ENCODE data around the gene TOB2.
"Not testable (repeated sequence)": the region's sequence is repeated elsewhere in the genome, so short reads cannot be mapped to it uniquely, and the experiment has no call there.

Gene TOB2

GRCh38 chr22:41425660-41426365, 20.8 kb downstream of the TOB2 start:
- peak; percentile 61 for DNase-seq

- DNase-seq = no peak
Observed at GRCh38 chr22:41418717-41419116, 27.9 kb downstream of the TOB2 start.

- DNase-seq = no peak
Observed at GRCh38 chr22:41417622-41418390, 28.8 kb downstream of the TOB2 start.

- no peak for DNase-seq
Observed at GRCh38 chr22:41415554-41415953, 31.0 kb downstream of the TOB2 start.

GRCh38 chr22:41411021-41411851, 35.4 kb downstream of the TOB2 start:
- DNase-seq = no peak

- no peak for DNase-seq
Observed at GRCh38 chr22:41410311-41410751, 36.3 kb downstream of the TOB2 start.

GRCh38 chr22:41408665-41409064, 37.9 kb downstream of the TOB2 start:
- DNase-seq = no peak

- no peak for DNase-seq
Observed at GRCh38 chr22:41407433-41407832, 39.2 kb downstream of the TOB2 start.

GRCh38 chr22:41406410-41406809, 40.2 kb downstream of the TOB2 start:
- DNase-seq = no peak

- DNase-seq = no peak
Observed at GRCh38 chr22:41405588-41405987, 41.0 kb downstream of the TOB2 start.

GRCh38 chr22:41403532-41404318, 42.9 kb downstream of the TOB2 start:
- DNase-seq = peak; percentile 86

GRCh38 chr22:41402851-41403250, 43.8 kb downstream of the TOB2 start:
- not testable (repeated sequence) for DNase-seq

- no peak for DNase-seq
Observed at GRCh38 chr22:41401781-41402648, 44.6 kb downstream of the TOB2 start.

GRCh38 chr22:41398921-41399320, 47.7 kb downstream of the TOB2 start:
- DNase-seq = no peak

GRCh38 chr22:41397143-41397811, 49.3 kb downstream of the TOB2 start:
- DNase-seq = no peak

- no peak for DNase-seq
Observed at GRCh38 chr22:41395531-41396240, 50.9 kb downstream of the TOB2 start.

GRCh38 chr22:41394012-41394356, 52.6 kb downstream of the TOB2 start:
- DNase-seq = no peak

GRCh38 chr22:41387341-41387740, 59.3 kb downstream of the TOB2 start:
- no peak for DNase-seq

- no peak for DNase-seq
Observed at GRCh38 chr22:41384128-41384527, 62.5 kb downstream of the TOB2 start.

All from CD4-positive, alpha-beta T cell treated with Interleukin-4 for 4 hours (primary cell).